Measurements from ENCODE around the gene TOX3.

DNA sequence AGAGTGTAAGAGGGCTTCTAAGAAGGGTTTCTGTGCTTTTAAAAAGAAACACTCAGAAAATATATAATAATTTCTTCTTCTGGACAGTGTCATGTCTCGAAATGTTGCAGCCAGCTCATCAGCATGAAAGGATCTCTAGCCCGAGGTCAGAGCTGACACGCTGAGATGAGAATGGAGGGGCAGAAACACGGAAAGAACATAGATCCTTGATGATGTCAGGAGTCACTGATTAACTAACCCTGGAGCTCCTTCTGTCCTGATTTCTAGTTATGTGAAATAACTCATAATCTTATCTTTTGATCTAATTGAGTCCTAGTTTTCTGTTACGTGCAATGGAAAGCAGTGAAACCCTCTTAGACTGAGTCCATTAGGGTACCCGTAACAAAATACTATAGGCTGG, 10.3 kb upstream of the TOX3 start:
- TF ChIP-seq, protein P1, sequence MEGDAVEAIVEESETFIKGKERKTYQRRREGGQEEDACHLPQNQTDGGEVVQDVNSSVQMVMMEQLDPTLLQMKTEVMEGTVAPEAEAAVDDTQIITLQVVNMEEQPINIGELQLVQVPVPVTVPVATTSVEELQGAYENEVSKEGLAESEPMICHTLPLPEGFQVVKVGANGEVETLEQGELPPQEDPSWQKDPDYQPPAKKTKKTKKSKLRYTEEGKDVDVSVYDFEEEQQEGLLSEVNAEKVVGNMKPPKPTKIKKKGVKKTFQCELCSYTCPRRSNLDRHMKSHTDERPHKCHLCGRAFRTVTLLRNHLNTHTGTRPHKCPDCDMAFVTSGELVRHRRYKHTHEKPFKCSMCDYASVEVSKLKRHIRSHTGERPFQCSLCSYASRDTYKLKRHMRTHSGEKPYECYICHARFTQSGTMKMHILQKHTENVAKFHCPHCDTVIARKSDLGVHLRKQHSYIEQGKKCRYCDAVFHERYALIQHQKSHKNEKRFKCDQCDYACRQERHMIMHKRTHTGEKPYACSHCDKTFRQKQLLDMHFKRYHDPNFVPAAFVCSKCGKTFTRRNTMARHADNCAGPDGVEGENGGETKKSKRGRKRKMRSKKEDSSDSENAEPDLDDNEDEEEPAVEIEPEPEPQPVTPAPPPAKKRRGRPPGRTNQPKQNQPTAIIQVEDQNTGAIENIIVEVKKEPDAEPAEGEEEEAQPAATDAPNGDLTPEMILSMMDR (IDR thresholded peaks at IDR 0.05), result no peak
- TF ChIP-seq POLR2A (IDR thresholded peaks at IDR 0.05), result no peak

All from heart left ventricle (tissue), 13 donors.